Dedifferentiated amniotic fluid mesenchymal stem cell (primary cell): ENCODE results near the gene GHR.
"Not testable (repeated sequence)": the region's sequence is repeated elsewhere in the genome, so short reads cannot be mapped to it uniquely, and the experiment has no call there.

ENCODE experiments used
- DNase-seq: peaks from one replicate; pipeline ENCODE4 v3.0.0-alpha.2; 2016; ENCODE audit errors: extremely low spot score

GHR gene

GRCh38 chr5:42645138-42645537, 221.9 kb downstream of the GHR start:
- no peak for DNase-seq

- DNase-seq, result no peak
Measured at GRCh38 chr5:42648036-42648435, 224.8 kb downstream of the GHR start.

- no peak for DNase-seq
Measured at GRCh38 chr5:42648915-42649314, 225.7 kb downstream of the GHR start.

- no peak for DNase-seq
Measured at GRCh38 chr5:42650084-42650483, 226.8 kb downstream of the GHR start.

- no peak for DNase-seq
Measured at GRCh38 chr5:42653705-42654104, 230.5 kb downstream of the GHR start.

- DNase-seq, result no peak
Measured at GRCh38 chr5:42654645-42655044, 231.4 kb downstream of the GHR start.

GRCh38 chr5:42655982-42656650, 232.9 kb downstream of the GHR start:
- DNase-seq, result no peak

- DNase-seq, result no peak
Measured at GRCh38 chr5:42656651-42657015, 233.4 kb downstream of the GHR start.

- not testable (repeated sequence) for DNase-seq
Measured at GRCh38 chr5:42659869-42660268, 236.6 kb downstream of the GHR start.

GRCh38 chr5:42665857-42666256, 242.6 kb downstream of the GHR start:
- no peak for DNase-seq

- DNase-seq, result no peak
Measured at GRCh38 chr5:42666869-42667268, 243.6 kb downstream of the GHR start.

GRCh38 chr5:42668254-42668653, 245.0 kb downstream of the GHR start:
- no peak for DNase-seq

GRCh38 chr5:42672925-42673324, 249.7 kb downstream of the GHR start:
- no peak for DNase-seq

- DNase-seq, result no peak
Measured at GRCh38 chr5:42675602-42676001, 252.4 kb downstream of the GHR start.

GRCh38 chr5:42676362-42676761, 253.1 kb downstream of the GHR start:
- DNase-seq, result no peak

- DNase-seq, result no peak
Measured at GRCh38 chr5:42677156-42677842, 254.1 kb downstream of the GHR start.

- no peak for DNase-seq
Measured at GRCh38 chr5:42680046-42680445, 256.8 kb downstream of the GHR start.

- not testable (repeated sequence) for DNase-seq
Measured at GRCh38 chr5:42685078-42685477, 261.8 kb downstream of the GHR start.

GRCh38 chr5:42689391-42689790, 266.2 kb downstream of the GHR start:
- DNase-seq, result no peak

GRCh38 chr5:42691413-42691937, 268.2 kb downstream of the GHR start:
- peak; percentile 17 for DNase-seq

GRCh38 chr5:42701351-42702059, 278.3 kb downstream of the GHR start:
- no peak for DNase-seq

- no peak for DNase-seq
Measured at GRCh38 chr5:42703238-42703637, 280.0 kb downstream of the GHR start.

GRCh38 chr5:42715785-42716184, 292.5 kb downstream of the GHR start:
- no peak for DNase-seq
